Right ventricle myocardium inferior (tissue), 1 donor: ENCODE results near the gene KISS1. TPM values are rescaled to one million over a fixed set of nuclear protein-coding genes. Genes with fewer than 3 reads are reported as not detected.

Experiments
- ATAC-seq: fragments of 200-7000 bp; cut with Tn5 transposase; one replicate; pipeline ENCODE4 v1.9.1; 2020; ENCODE audit warnings: mild to moderate bottlenecking, moderate library complexity
- DNase-seq: peaks from one replicate; pipeline ENCODE4 v3.0.0; 2021; ENCODE audit errors: missing footprints
- intact Hi-C: fragments of 100-400 bp; cut with DNase I; formaldehyde crosslinking; loops from one replicate; pipeline ENCODE4 v1.11.0; 2022
- total RNA-seq: library from RNA; stranded (reverse); fragmentation: NEBNext Ultra II Directional; extraction: Animal tissue kit (Norgen Biotek cat#: 25700); gene quantifications from one replicate; pipeline ENCODE4 v1.2.1, GENCODE V29; 2021
- donor health status: DM: no; HTN: yes; CAD: no; lungs with severe emphysema.

The KISS1 gene
- total RNA-seq, 1 donor from 2014 or later: not detected

DNA sequence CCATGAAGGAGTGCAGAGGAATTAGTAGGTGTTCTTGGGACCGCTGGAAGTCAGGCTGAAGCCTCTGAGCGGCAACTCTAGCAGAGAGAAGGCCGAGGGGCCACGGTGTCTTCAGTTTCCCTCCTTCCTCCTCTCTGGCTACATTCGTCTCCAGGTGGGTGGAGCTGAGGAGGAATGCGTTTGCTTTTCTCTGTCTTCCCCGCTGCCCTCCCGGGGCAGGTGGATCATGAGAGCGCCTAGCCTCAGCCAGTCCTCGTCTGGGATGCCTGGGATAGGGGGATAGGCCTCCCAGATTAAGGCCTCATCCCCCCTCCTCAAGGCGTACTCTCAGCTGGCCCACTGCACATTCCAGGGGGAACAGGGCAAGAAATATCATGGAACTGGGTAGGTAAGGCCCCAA lies 25.0 kb upstream of the KISS1 start:
- ATAC-seq (no peak), DNase-seq (no peak)
- intact Hi-C loops: no loop called here

DNA sequence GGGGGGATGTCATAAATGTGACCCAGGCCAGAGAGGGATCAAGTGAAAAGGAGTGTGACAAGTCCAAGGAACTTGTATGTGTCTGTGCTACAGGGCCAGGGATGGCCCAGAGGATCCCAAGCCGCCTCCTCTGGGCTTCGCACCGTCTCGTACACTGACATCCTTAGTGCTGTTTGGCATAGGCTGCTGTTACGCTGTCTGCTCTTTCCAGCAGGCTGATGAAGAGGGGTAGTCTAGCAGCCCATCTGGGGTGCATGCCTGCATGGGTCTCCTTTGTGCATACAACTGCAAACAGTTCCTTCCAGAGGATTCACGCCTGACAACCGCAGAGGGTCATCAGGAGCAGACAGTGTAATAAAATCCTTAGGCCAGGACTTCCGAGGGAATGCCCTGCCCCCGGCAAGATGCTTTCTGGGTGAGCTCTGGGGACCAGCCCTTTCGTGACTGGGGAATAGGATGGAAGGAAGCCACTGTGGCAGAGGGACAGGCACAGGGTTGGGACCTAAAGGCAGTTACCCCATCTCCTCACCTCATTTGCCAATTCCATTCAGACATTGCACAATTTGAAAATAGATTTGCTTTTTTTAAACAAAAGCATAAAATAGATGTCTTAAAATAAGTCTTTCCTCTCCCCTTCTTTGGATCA lies 23.8 kb upstream of the KISS1 start:
- intact Hi-C loops: no loop called here
- no peak for DNase-seq
- no peak for ATAC-seq

- DNase-seq (no peak), ATAC-seq (no peak)
- intact Hi-C loops: no loop called here
Measured at GRCh38 chr1:204218552-204218951, 22.3 kb upstream of the KISS1 start.

- intact Hi-C loops: no loop called here
- DNase-seq (no peak), ATAC-seq (no peak)
Measured at GRCh38 chr1:204217648-204218000, 21.3 kb upstream of the KISS1 start.

DNA sequence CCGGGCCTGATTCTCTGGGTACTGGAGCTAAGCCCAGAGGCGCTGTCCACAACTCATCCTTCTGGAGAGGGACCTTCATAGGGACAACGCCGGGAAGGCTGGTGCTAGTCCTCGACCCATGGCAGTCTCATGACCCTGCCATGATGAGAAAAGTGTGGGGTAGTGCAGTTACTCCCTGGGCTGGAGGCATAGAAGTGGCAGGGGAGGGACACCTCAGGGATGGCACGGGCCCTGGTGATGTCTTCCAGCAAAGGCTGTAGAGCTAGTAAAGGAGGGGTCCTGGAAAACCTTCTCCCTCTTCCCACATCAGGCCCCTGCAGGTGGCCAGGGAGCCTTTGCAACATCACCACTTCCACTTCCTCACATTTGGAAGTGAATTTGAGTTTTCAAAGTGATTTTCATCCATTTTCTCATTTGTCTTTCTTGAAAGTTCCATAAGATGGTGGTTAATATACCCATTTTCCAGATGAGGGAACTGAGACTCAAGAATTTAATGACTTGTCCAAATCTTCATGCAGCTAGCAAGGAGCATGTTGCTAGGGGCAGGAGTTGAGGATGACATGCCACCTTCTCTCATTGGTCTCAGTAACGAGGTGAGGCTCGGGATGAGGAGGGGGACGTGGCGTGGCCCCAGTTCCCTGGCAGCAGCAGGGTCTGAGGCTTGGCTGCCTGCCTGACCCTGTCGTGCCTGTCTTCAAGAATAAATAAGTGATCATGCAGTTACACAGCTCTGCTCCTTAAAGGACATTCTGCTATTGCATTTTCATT lies 20.8 kb upstream of the KISS1 start:
- intact Hi-C loops: no loop called here
- DNase-seq (no peak), ATAC-seq (no peak)

- ATAC-seq: no peak
- no peak for DNase-seq
- intact Hi-C loops: no loop called here
Measured at GRCh38 chr1:204216236-204216635, 19.9 kb upstream of the KISS1 start.

DNA sequence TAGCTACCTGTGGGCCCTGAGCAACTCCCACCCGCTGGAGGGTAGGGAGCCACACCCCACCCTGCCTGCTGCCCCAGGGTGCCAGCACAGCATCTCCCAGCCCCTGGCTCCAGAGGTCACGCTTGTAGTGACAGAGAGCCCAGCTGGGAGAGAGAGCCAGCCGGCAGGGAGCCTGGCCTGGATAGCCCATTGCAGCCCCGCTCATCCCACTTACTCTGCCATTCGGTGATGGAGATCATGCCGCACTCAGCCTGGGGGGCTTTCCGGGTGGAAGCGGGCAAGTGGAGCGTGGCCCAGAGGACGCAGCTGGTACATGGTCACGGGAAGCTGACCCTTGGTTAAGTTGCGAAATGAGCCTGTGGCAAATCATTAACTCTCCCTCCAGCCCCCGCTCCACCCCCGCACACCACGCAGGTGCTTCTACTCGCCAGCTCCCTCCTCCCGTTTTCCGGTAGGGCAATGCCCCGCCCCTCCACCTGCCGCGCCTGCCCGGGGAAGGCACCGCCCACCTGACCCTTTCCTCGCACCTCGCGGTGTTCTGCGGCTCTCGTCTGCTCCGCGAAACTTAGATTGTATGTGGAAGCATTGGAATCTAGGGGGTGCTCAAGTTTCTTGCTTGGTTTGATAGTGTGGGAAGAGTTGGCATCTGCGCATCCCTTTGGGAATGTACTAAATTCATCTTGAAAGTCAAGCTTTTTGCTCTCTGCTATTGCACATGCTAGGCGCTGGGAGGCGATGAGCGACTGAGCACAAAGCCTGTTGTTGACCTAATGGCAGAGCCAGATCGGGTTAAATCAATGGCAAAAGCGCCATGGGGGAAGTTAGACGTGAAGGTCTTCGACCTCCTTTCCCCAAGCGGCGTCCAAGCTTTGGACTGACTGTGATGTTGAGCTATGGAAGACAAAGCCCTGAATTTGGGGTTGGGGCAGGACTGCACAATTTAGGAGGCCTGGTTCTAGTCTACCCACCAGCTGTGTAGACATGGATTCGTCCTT lies 17.7 kb upstream of the KISS1 start, which contains the start of gene GOLT1A:
GOLT1A (minus strand) TSS at position 321 of the 995 bp plus-strand sequence; CDS start at position 239, 82 bp downstream.
- ATAC-seq (peak; percentile 78), DNase-seq (no peak)
- intact Hi-C loops: loop anchor here (1.0 kb wide), 1 partner anchor 149 kb away; no protein-coding TSS in a partner anchor

GRCh38 chr1:204212715-204213114 lies 16.4 kb upstream of the KISS1 start:
- DNase-seq (no peak), ATAC-seq (no peak)
- intact Hi-C loops: no loop called here

GRCh38 chr1:204211046-204211445 lies 14.8 kb upstream of the KISS1 start:
- DNase-seq (no peak), ATAC-seq (no peak)
- intact Hi-C loops: no loop called here

DNA sequence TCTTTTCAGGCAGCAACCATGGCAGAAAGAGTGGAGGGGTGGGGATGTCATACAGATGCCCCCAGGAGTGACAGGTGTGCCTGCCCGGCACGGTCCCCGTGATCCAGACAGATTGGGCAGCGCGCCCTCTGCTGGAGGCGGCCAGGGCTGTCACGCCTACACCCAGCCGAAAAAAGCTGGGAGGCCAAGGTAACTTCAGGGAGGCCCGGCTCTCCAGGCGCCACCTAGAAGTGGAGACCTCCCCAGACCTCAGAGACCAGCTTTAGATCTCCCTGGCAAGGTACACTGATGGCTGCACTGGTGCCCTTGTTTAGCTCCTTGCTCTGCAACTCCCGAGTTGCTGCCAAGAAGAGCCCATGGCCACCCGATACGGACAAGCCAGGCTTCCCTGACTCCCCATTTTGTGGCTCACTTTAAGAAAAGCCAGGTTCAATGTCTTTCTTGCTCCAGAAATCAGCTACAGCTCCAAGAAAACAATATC lies 10.9 kb upstream of the KISS1 start:
- intact Hi-C loops: loop anchor here (1.0 to 2.0 kb wide), 2 partner anchors 45 to 346 kb away; partner anchors contain the start of gene SNRPE
- DNase-seq (no peak), ATAC-seq (peak; percentile 84)

GRCh38 chr1:204206121-204206520 lies 9.8 kb upstream of the KISS1 start:
- intact Hi-C loops: loop anchor here (2.0 kb wide), 1 partner anchor 345 kb away; the partner anchor contains the start of gene SNRPE
- no peak for DNase-seq
- ATAC-seq: no peak

DNA sequence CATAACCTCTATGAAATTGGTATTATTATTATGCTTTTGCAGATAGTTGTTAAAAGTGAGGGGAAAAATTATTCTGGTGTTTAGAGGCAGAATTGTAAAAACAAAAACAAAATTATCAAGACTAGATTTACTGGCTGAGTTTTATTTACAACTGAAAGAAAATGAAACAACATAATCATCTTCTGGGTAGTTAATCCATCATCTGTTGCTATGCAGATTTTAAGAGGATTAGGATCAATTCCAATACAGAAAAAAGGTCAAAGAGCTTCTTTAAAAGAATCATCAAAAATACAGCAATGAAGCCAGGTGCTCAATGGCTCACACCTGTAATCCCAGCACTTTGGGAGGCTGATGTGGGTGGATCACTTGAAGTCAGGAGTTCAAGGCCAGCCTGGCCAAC lies 9.2 kb upstream of the KISS1 start:
- intact Hi-C loops: no loop called here
- ATAC-seq: no peak
- DNase-seq: no peak

- intact Hi-C loops: no loop called here
- ATAC-seq (no peak), DNase-seq (no peak)
Measured at GRCh38 chr1:204204944-204205343, 8.7 kb upstream of the KISS1 start.

DNA sequence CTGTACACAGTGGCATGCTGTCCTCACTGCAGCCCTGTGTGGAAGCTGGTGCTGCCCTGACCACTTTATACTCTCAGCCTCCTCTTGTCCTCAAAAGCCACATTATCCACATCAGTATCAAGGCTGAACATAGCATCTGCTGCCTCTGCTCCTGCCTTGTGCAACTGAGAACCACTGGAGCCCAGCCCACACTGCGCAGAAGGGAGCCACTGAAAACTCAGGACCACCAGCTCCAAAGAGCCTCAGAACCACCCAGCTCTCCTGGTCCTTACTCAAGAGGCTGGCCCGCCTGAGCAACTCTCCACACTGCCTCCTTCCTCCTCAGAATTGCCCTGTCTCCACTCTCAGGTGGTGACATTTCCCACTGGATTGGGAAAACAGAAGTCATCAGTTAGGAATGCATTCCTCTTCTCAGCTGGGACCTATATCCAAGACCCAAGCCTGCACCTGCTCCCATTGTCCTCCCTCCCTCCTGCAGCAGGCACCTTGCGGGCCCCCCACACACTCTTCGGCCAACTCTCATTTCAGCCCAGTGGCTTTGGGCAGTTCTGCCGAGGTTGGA lies 7.0 kb upstream of the KISS1 start:
- no peak for ATAC-seq
- no peak for DNase-seq
- intact Hi-C loops: no loop called here

DNA sequence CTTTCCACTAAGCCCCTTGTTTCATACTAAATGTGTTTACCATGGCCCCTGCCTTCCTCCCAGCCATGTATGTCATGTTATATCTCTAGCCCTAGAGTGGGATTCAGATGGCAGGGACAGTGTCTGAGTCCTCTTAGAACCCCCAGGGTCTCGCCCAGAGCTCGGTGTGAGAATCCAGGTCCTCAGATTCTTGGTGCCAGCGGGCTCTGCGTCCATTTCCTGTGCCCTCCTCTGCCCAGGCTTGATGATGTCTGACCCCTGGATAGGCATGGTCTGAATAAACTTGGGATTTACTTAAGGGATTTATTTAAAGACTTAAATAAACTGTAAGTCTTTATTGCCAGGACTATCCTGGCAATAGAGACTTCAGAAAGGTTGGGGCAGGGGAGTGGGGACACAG lies 6.2 kb upstream of the KISS1 start:
- ATAC-seq: no peak
- no peak for DNase-seq
- intact Hi-C loops: no loop called here

- intact Hi-C loops: no loop called here
- no peak for DNase-seq
- no peak for ATAC-seq
Measured at GRCh38 chr1:204201348-204202040, 5.2 kb upstream of the KISS1 start.

DNA sequence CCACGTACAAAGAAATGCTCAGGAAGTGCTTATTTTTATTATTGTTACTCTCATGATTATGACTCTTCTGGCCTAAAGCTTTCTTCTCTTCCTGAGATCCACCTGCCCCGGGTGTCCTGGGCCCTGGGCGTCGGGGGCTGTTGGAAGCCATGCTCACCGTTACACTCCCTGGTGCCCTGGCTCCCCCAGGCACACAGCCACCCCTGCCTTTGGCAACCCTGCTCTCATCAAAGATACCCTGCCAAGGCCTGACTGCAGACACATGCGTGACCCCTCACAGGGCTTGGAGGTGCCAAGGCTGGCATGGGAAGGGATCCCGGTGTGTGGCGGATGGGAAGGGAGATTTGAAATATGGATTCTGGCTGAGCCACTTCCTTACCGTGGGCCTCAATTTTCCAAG lies 3.3 kb upstream of the KISS1 start:
- ATAC-seq (peak; percentile 49), DNase-seq (no peak)
- intact Hi-C loops: no loop called here
